Ishikawa (cell line): ENCODE data around the gene GPR101.

Source experiments
- CEBPB ChIP-seq: IDR thresholded peaks from 2 replicates; pipeline ENCODE4 v1.6.1; 2012
- CREB1 ChIP-seq: IDR thresholded peaks from 2 replicates; pipeline ENCODE4 v1.6.1; 2012; ENCODE audit warnings: low read depth
- EGR1 ChIP-seq: IDR thresholded peaks from 2 replicates; pipeline ENCODE4 v1.6.1; 2012
- EP300 ChIP-seq: IDR thresholded peaks from 2 replicates; pipeline ENCODE4 v1.6.1; 2012; ENCODE audit warnings: borderline replicate concordance
- FOXM1 ChIP-seq: IDR thresholded peaks from 2 replicates; pipeline ENCODE4 v1.6.1; 2012; ENCODE audit warnings: low read depth, borderline replicate concordance
- MAX ChIP-seq: IDR thresholded peaks from 2 replicates; pipeline ENCODE4 v1.6.1; 2012
- NFIC ChIP-seq: IDR thresholded peaks from 2 replicates; pipeline ENCODE4 v1.6.1; 2012
- RAD21 ChIP-seq: IDR thresholded peaks from 2 replicates; pipeline ENCODE4 v1.6.1; 2012; ENCODE audit warnings: low read depth
- REST ChIP-seq: IDR thresholded peaks from 2 replicates; pipeline ENCODE4 v1.6.1; 2012; ENCODE audit warnings: low read depth, mild to moderate bottlenecking
- TAF1 ChIP-seq: IDR thresholded peaks from 2 replicates; pipeline ENCODE4 v1.6.1; 2012; ENCODE audit warnings: low read depth, mild to moderate bottlenecking
- TCF12 ChIP-seq: IDR thresholded peaks from 2 replicates; pipeline ENCODE4 v1.6.1; 2012; ENCODE audit warnings: low read depth
- TEAD4 ChIP-seq: IDR thresholded peaks from 2 replicates; pipeline ENCODE4 v1.6.1; 2012
- USF1 ChIP-seq: IDR thresholded peaks from 2 replicates; pipeline ENCODE4 v1.6.1; 2012
- YY1 ChIP-seq: IDR thresholded peaks from 2 replicates; pipeline ENCODE4 v1.6.1; 2012; ENCODE audit warnings: low read depth
- ZBTB7A ChIP-seq: IDR thresholded peaks from 2 replicates; pipeline ENCODE4 v1.6.1; 2012; ENCODE audit warnings: low read depth

GPR101 gene

GRCh38 chrX:137031517-137032340 is 2.1 kb downstream of the GPR101 start:
- TF ChIP-seq NFIC (no peak), EGR1 (no peak), REST (no peak), FOXM1 (no peak), YY1 (no peak), ZBTB7A (no peak), MAX (no peak), USF1 (no peak), TEAD4 (no peak), CREB1 (no peak), TAF1 (no peak), CEBPB (no peak), RAD21 (no peak), TCF12 (no peak), EP300 (no peak)

GRCh38 chrX:137031039-137031438 is 2.8 kb downstream of the GPR101 start:
- TF ChIP-seq USF1 (no peak), CEBPB (no peak), FOXM1 (no peak), EGR1 (no peak), RAD21 (no peak), YY1 (no peak), TEAD4 (no peak), MAX (no peak), REST (no peak), CREB1 (no peak), NFIC (no peak), TAF1 (no peak), TCF12 (no peak), EP300 (no peak), ZBTB7A (no peak)

- no peak for TF ChIP-seq CEBPB
- no peak for TF ChIP-seq EGR1
- TF ChIP-seq ZBTB7A: no peak
- TF ChIP-seq EP300: no peak
- no peak for TF ChIP-seq RAD21
- no peak for TF ChIP-seq TCF12
- TF ChIP-seq TAF1: no peak
- TF ChIP-seq CREB1: no peak
- no peak for TF ChIP-seq YY1
These were observed 5.1 kb downstream of the GPR101 start for GRCh38 chrX:137028699-137029098.

GRCh38 chrX:137025930-137026329 is 7.9 kb downstream of the GPR101 start:
- TF ChIP-seq NFIC (no peak), CREB1 (no peak), TEAD4 (no peak)

- TF ChIP-seq YY1 (no peak), REST (no peak)
These were observed 34.8 kb downstream of the GPR101 start for GRCh38 chrX:136999024-136999423.
